Loucy (cell line): ENCODE measurements around the gene DPF3.

Source experiments
- EZH2phosphoT487 ChIP-seq: fragments of 200-600 bp; IDR thresholded peaks from 2 replicates; pipeline ENCODE4 v1.6.1; 2018; ENCODE audit warnings: antibody characterized with exemption, mild to moderate bottlenecking, moderate library complexity, borderline replicate concordance
- TF ChIP-seq, protein P1 (sequence below): fragments of 200-600 bp; sonication (generic); conservative IDR thresholded peaks from 2 replicates; pipeline ENCODE4 v1.5.1; 2014; ENCODE audit warnings: mild to moderate bottlenecking, antibody characterized with exemption, low read length

DNA sequence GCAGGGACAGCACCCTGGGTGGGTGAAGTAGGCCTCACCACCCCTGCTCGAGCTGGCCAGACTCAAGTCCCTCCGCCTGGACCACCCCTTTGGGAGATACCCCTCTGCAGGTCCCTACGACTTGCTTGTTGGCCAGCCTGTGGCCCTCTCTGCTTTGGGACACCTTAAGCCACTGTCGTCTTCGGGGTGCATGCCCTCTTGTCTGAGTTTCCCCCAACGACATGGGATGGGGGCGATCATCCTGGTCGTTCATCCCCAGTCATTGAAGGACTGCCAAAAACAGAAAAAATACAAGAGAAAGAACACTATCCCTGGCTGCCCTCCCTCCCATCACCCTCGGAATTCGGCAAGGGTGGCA lies 151.1 kb downstream of the DPF3 start:
- TF ChIP-seq, protein P1, sequence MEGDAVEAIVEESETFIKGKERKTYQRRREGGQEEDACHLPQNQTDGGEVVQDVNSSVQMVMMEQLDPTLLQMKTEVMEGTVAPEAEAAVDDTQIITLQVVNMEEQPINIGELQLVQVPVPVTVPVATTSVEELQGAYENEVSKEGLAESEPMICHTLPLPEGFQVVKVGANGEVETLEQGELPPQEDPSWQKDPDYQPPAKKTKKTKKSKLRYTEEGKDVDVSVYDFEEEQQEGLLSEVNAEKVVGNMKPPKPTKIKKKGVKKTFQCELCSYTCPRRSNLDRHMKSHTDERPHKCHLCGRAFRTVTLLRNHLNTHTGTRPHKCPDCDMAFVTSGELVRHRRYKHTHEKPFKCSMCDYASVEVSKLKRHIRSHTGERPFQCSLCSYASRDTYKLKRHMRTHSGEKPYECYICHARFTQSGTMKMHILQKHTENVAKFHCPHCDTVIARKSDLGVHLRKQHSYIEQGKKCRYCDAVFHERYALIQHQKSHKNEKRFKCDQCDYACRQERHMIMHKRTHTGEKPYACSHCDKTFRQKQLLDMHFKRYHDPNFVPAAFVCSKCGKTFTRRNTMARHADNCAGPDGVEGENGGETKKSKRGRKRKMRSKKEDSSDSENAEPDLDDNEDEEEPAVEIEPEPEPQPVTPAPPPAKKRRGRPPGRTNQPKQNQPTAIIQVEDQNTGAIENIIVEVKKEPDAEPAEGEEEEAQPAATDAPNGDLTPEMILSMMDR, result no peak
- no peak for TF ChIP-seq EZH2phosphoT487
